GM21723 (cell line): ENCODE results near the gene MAB21L4.

Experiments
- ATAC-seq: cut with Tn5 transposase; IDR thresholded peaks from one replicate; pipeline ENCODE4 v1.9.1; 2021; ENCODE audit warnings: mild to moderate bottlenecking, moderate library complexity; ENCODE audit not compliant: unreplicated experiment

Gene MAB21L4

DNA sequence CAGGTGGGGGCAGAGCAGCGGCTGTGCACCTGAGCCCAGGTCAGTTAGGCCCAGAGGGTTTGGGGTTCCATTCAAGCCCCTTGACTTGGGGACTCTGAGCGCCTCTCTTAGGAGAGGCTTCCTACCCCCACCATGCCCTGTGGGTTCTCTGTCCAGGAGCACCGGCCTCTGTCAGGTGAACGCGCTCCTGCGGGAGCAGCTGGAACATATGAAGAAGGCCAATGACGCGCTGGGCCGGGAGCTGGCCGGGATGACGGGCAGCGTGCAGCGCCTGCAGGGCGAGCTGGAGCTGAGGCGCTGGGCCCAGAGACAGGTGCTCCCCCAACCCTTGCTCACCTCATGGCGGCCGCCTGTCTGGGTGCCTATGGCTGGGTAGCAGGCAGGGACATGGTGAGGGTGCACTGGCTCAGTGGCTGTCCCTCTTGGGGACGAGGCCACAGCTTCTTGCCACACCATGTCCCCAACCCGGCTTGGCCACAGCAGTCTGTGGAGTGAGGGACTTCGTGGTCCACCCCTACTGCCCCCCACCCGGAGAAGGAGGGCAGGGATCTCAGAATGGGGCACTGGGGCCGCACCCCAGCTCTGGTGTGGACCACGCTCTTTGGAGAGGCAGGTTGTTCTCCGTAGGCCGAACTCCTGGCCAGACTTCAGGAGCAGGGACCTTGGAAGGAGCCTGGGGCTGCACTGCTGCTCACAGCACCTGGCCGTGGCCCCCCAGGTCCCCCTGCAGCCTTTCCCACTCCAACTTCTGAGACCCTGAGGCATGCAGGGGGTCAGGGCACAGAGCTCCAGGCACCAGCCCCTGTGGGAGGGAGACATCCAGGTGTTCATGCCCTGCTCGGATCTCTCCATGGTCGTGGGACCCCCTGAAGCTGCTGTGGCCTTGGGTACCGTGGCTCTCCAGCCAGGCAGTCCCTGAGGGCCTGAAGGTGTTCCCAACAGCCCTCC lies 29.9 kb upstream of the MAB21L4 start:
- no peak for ATAC-seq

DNA sequence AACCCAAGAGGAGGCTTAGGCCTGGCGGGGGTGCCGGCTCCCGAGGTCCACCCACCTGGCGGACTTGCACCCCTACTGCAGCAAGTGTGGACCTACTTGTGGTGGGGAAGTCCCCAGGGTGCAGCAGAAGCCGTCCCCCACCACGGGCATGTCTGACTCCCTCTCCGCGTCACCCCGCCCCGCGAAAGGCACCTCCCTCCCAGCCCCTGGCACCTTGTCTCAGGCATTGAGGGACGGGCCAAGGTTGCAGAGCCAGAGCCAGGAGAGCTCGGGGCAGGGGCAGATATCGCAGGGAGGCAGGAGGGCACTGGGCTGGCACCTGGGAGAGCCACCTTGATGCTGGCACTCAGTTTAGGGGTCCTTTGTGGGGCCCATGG lies 29.2 kb upstream of the MAB21L4 start:
- no peak for ATAC-seq

DNA sequence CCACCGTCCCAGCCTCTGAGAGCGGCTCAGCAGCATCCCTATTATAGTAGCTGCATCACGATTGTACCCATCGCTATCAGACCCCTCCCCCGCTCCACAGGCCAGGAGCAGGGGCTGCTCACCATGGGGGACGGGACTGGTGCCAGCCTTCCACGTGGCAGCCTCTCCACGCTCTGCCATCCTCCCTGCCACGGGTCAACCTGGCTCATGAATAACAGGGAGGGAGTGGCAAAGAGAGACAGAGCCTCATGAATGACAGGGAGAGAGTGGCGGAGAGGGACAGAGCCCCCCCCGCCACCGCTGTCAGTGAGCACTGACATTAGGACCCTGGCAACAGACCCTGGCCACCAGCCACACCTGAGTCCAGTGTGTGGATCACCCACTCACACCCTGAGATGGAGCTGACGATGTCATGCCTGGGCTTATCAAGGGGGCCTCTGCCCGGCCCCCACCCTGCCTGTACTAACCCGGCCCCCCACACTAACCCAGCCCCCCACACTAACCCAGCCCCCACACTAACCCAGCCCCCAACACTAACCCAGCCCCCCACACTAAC lies 27.1 kb upstream of the MAB21L4 start:
- no peak for ATAC-seq

DNA sequence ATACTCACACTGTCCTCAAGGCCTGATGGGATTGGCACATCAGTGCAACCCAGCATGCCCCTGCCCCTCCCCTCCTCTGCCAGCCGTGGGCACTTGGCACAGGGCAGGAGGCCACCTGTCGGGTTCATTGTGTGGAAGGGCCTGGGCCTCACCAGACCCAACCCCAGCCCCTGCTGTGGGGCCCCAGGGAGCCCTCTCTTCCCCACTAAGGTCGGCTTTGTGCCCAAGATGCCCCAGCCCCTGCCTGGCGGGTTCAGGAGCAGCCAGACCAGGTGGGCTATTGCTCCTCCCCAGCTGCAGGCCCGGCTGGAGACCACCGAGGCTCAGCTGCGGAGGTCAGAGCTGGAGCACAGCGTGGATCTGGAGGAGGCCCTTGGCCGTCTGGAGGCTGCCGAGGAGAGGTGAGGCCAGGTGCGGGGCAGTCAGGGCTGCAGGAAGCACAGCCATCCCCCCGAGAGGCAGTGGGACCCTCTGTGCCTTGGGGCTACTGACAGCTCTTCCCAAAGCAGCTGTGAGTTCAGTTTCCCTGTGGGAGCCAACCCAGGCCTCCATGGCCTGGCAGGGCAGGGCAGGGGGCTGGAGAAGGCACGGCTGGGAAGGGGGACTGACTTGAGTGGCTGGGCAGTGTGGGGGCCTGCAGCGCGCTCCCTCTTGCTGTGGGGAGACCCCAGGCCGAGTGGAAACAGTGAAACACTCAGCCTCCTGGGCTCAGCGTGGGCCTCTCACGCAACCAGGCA lies 26.5 kb upstream of the MAB21L4 start:
- ATAC-seq: no peak

DNA sequence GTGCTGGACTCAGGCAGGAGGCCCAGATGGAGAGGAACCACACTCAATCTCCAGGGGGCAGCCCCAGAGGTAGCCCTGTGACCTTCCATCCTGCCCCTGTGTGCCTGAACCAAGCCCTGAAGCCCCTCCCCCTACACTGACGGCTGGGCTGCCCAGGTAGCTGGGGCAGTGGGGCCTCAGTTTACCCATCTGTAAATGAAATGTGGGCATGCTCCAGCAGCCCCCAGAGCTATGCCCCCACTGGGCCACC lies 26.0 kb upstream of the MAB21L4 start:
- no peak for ATAC-seq

DNA sequence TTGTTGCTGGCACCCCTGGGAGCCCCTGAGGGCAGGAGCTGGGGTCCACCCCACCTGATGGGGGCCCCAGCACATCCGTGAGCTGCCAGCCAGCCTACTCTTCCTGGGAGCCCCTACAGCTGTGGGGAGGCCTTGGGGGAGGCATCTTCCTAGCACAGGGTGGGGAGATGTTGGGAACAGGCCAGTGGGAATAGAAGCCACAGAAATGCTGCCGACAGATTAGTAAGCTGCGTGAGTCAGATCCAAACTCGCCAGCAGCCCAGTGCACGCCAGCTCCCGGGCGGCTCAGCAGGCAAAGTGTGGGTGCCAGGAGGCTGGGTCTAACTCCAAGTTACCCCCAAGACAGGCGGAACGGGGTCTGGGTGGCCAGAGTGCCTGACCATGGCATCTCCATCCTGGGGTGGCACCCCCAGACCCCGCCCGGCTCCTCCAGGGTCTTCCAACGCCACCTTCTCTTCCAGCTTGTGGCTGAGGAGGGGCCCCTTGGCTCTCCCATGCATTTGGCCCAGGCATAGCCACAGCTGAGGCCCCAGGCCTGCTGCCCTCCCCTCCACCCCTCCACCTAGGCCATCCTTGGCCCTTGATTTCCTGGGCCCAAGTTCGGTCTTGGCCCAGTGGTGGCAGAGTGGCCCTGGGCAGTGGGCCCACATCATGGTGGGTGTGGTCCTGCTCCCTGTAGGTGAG lies 25.5 kb upstream of the MAB21L4 start:
- no peak for ATAC-seq

DNA sequence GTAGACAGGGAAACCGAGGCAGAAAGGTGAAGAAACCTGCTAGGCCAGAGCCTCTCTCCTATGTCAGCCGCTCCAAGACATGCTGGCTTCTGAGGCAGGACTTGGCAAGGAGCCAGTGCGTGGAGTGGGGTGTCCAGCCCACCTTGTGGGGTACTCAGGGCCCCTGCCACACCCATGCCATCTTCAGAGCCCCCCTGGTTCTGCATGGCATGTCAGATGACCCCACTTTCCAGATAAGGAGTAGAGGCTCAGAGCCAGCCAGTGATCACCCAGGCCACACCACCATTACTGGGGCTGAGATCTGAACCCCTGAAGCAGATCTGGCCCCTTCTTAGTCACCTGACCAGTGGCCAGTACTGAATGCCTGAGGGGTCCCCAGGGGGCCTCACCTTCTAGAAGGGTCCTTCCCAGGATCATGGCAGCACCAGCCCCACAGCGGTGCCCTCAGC lies 24.9 kb upstream of the MAB21L4 start:
- ATAC-seq: no peak

DNA sequence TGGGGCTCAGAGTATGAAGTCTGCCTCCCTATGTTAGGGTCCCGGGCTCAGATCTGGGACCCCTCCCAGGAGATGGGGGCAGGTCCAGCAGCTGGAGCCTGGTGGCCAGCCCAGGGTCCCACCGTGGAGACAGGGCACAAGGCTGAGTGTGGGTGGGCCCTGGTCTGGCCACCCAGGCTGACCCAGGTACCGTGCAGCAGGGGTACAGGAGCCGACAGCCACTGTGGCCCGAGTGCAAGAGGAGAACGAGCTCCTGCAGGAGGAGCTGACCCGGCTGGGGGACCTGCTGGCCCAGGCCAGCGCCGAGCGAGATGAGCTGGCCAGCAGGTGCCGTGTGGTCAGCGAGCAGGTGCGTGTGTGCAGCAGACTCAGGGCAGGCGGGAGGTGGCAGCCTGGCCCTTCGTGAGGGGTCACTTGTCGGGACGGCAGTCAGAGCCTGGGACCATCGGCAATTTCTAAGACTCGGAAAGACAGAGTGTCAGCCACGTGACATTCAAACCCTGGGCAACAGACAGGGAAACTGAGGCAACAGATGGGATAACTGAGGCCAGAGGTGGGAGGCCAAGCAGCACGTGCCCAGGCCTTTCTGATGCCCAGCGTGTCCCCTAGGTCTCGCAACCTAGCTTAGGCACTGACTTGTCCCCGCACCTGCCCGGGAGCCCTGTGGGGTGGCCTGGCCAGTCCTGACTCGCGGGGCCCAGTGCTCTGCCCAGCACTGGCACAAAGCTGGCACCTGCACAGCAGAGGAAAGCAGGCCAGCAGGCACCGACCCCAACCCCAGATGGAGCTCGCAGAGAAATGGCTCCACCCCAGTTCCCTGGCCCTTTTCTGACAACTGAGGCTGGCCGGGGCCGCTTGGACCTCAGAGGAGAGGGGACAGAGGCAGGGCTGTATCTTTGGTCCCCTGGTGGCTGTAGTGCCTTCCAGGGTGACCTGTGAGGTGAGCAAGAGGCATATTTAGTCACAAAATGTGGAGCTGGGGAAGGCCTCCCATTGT lies 24.1 kb upstream of the MAB21L4 start:
- ATAC-seq: no peak

DNA sequence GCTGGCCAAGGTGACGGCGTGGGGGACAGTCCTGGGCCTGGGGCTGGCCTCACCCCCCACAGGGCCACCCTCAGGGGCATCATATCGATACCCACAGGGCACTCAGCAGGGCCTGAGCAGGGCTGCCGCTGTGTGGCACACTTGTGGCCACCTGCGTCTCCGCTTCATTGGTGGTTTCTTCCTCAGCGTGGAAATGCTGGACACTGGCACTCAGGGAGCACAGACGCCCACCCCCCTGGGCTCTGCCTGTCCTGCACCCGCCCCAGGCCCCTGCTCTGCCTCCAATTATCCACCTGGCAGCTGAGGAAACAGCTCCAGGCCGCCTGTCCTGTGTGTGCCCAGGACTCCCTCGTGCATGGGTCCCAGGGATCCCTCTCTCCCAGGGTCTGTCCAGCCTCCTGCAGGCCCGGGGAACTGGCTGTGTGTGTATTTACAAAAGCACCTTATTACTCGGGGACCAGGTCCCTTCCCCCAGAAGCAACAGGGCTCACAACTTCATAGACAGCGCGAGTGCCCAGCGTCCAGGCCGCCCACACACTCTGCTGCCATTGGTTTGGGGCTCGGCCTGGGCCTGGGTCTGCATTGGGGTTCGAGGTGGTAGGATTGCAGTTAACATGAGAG lies 23.3 kb upstream of the MAB21L4 start:
- no peak for ATAC-seq

DNA sequence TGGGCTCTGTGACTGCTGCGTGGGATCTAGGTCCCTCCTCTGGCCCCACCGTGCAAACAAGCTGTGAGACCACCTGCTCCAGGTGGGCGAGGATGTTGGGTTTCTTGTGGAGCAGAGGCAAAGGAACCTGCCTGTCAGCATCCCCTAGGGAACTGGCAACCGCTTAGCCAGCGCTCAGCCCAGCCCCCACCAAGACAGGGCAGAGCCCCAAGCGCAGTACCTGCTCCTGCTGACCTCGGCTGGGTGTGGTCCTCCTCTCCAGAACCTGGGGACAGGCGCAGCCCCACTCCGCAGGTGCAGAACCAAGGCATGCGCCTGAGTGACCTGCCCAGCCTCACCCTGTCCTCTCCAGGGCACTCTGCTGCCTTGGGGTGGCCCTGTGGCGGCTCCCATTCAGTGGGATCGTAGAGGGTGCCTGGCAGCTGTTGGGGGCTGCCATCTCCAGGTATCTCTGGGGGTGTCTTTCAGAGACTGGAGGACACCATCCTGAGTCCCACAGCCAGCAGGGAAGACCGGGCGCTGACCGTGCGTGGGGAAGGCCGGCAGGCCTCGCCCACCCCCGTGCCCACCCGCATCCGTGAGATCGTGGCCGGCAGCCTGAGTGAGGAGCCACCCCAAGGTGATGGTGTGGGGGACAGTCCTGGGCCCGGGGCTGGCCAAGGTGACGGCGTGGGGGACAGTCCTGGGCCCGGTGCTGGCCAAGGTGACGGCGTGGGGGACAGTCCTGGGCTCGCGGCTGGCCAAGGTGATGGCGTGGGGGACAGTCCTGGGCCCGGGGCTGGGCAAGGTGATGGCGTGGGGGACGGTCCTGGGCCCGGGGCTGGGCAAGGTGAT lies 22.5 kb upstream of the MAB21L4 start:
- no peak for ATAC-seq

DNA sequence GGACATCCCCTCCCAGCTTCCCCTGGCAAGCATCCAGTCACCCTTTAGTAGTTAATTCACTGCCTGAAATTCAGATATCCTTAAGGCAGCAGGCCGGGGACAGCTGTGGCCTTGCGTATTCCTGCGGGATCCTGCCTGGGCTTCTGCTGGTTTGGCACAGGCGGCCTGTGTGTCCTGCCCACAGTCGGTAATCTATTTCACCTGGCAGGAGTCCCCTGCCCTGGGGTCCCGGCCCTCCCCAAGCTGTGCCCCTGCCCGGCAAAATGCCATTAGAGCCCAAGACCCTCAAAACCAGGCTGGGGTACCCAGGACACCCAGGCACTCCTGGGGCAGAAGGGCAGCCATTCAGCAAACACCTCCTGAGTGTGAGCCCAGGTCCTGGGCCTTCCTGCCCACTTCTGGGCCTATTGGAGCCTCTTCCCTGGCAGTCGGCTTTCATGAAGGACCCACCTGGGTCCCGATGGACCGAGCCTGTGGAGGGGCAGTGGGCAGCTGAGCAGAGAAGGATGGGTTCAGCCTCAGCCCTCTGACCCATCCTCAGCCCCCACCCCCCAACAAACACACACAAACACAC lies 21.8 kb upstream of the MAB21L4 start:
- ATAC-seq: no peak

DNA sequence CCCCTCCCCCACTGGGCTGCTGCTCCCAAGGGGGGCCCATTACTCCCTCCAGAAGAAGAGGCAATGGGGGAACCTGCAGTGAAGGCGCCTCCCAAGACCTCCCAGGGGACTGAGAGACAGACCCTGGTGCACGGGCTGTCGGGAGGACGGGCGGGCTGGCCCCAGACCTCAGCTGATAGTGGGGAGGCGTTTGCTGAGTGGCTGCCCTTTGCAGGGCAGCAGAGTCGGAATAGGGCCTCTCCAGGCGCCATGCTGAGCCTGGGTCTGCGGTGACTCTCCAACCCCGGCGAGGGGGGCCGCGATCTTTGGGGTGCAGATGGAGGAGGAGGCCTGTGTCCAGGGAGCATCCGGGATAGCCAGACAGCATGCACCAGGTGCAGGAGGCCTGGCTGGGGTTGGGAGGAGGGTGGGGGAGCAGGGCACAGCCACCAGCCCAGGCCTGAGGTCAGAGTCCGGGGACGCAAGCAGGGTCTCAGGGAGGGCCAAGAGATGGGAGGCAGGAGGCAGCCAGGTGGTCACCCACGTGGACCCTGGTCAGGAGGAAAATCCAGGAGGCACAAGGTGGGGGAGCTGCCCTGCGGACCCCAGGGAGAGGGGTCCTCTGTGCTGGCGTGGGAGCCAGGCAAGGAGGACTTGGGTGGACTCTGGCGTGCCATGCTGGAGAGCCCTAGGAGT lies 21.2 kb upstream of the MAB21L4 start:
- no peak for ATAC-seq

DNA sequence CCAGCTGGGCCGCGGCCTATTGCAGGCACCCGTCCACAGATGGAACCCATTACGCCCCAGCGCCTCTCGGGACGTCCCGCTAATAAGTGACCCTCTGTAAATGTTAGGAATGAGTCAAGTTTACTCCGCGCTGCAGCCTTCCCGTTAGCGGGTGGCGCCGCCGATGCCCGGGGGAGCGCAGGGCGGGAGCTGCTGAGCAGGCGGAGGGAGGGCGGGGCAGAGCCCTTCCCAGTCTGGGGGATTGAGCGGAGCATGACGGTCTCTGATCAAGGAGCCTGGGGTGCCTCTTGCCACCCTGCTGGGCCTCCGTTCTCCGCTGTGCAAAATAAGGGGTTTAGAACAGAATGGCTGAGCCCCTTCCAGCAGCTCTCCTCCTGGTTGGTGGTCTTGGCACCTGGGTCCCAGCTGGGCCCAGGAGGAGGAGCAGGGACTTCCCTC lies 20.6 kb upstream of the MAB21L4 start:
- no peak for ATAC-seq

DNA sequence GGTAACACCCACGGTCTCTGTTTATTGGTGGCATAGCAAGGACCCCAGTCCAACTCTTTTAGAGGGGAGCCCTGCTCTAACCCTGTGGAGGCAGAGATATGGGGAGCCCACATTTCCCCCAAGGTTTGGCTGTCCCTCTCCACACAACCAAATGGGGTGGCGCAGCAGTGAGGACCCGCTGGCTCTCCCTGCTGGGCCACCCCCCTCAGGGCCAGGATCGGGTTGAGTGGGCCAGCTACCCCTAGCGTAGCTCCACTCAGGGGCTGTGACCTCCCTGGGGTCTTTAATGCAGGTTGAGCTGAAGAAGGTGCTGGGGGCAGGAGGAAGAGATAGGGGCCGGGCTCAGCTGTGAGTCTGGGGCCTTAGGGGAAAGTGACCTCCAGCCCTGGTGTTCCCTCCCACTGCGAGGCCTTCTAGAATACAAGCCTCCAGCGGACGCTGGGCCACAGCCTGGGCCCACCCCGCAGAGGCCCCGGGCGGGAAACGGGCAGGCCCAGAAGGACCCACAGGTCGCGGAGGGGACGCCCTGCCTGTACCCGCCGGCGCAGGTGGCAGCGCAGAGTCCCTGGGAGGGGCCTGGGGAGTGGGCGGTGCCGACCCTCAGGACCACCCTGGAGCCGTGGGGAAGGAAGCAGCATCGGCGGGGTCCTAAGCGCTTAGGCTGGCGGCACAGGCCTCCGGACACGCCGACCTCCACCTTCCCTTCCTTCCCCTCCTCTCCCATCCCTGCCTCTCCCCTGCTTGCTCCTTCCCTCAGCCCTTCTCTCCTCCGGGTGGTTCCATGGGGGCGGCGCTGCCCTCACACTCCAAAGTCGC lies 19.8 kb upstream of the MAB21L4 start:
- ATAC-seq: no peak

DNA sequence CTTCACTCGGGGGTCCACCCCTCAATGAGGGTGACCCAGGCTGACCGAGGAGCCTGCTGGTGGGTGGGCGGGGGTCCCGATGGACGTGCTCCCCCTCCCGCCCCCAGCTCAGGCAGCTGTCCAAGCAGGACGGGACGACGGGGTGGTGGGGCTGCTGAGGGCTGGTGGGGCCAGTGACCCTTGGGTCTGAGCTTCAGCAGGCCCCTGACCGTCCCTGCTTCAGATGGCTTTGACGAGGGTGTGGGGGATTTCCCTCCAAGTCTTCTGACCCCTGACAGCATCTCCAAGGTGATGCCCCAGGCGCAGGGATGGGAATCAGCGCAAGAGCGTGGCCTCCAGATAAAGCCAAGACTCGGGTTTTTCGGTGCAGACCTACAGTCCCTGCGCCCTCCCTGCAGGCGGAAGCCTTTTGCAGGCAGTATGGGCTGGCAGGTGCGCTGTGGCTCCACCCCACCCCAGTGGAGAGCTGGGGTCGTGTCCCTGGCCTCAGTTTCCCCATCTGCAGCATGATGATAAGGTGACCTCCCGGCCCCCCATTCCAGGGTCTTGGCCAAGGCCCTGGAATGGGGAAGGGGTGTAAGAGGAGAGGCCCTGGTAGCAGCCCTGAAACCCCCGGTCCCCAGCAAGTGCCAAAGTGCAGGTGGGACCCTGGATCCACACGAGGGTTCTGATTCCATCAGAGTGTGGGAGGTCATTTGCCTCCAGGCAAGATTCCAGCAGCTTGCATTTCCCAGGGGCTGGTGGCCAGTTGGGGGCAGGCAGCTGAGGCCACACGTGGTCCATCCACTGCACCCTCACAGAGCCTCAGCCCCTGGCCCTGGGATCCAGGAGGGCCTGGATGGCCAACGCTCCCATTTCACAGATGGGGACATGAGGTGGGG lies 18.9 kb upstream of the MAB21L4 start:
- ATAC-seq: no peak
